Suppressor macrophage treated with lipopolysaccharide for 1 hour (primary cell): ENCODE results near the gene GPC5.

Experiments
- DNase-seq, 3 donors: peaks; one replicate each; pipeline ENCODE4 v3.0.0-alpha.2; 2020 to 2022

Gene GPC5

GRCh38 chr13:91464336-91464735 lies 65.9 kb downstream of the GPC5 start:
- DNase-seq: no peak

GRCh38 chr13:91467236-91467635 lies 68.8 kb downstream of the GPC5 start:
- DNase-seq: no peak

- DNase-seq: no peak
Measured at GRCh38 chr13:91468301-91468700, 69.9 kb downstream of the GPC5 start.

- no peak for DNase-seq
Measured at GRCh38 chr13:91470084-91470621, 71.7 kb downstream of the GPC5 start.

- DNase-seq: no peak
Measured at GRCh38 chr13:91470681-91471080, 72.3 kb downstream of the GPC5 start.

GRCh38 chr13:91482427-91482826 lies 84.0 kb downstream of the GPC5 start:
- no peak for DNase-seq

- no peak for DNase-seq
Measured at GRCh38 chr13:91491980-91492379, 93.6 kb downstream of the GPC5 start.

- no peak for DNase-seq
Measured at GRCh38 chr13:91493442-91493841, 95.0 kb downstream of the GPC5 start.

GRCh38 chr13:91498298-91498697 lies 99.9 kb downstream of the GPC5 start:
- no peak for DNase-seq

GRCh38 chr13:91504216-91504615 lies 105.8 kb downstream of the GPC5 start:
- DNase-seq: no peak

GRCh38 chr13:91506759-91507158 lies 108.3 kb downstream of the GPC5 start:
- DNase-seq: no peak

GRCh38 chr13:91510058-91510457 lies 111.6 kb downstream of the GPC5 start:
- no peak for DNase-seq

- DNase-seq: no peak
Measured at GRCh38 chr13:91513790-91514189, 115.4 kb downstream of the GPC5 start.

- DNase-seq: no peak
Measured at GRCh38 chr13:91516799-91517198, 118.4 kb downstream of the GPC5 start.

GRCh38 chr13:91520952-91521351 lies 122.5 kb downstream of the GPC5 start:
- DNase-seq: no peak

- no peak for DNase-seq
Measured at GRCh38 chr13:91523116-91523515, 124.7 kb downstream of the GPC5 start.

- no peak for DNase-seq
Measured at GRCh38 chr13:91526543-91527033, 128.2 kb downstream of the GPC5 start.

- DNase-seq: no peak
Measured at GRCh38 chr13:91529739-91530482, 131.5 kb downstream of the GPC5 start.

- DNase-seq: no peak
Measured at GRCh38 chr13:91531646-91532045, 133.2 kb downstream of the GPC5 start.

GRCh38 chr13:91533354-91533753 lies 134.9 kb downstream of the GPC5 start:
- no peak for DNase-seq

GRCh38 chr13:91534996-91535395 lies 136.6 kb downstream of the GPC5 start:
- no peak for DNase-seq

GRCh38 chr13:91537376-91537775 lies 139.0 kb downstream of the GPC5 start:
- DNase-seq: no peak

- DNase-seq: no peak
Measured at GRCh38 chr13:91539286-91540157, 141.1 kb downstream of the GPC5 start.
